Stomach (tissue), 9 donors: ENCODE results near the gene CMTM4. TPM values are rescaled to one million over a fixed set of nuclear protein-coding genes. Genes with fewer than 3 reads are reported as not detected.
"Not testable (repeated sequence)": the region's sequence is repeated elsewhere in the genome, so short reads cannot be mapped to it uniquely, and the experiment has no call there.

Experiments
- DNase-seq, 2 donors: peaks; one replicate each; pipeline versions ENCODE4 v3.0.0 to v3.0.0-alpha.2; 2013 to 2019
- H3K27ac ChIP-seq, 5 donors: fragments of 200-600 bp in 4 of 5; sonication (generic) in 4 of 5; one replicate each; pipeline ENCODE4 v1.5.1; 2013 to 2019; ENCODE audit warnings: mild to moderate bottlenecking in 1 of 5, moderate library complexity in 1 of 5
- H3K27me3 ChIP-seq, 3 donors: fragments of 200-600 bp; sonication (generic); one replicate each; pipeline ENCODE4 v1.5.1; 2017 to 2019; ENCODE audit warnings: mixed run types in 1 of 3
- H3K36me3 ChIP-seq, 4 donors: fragments of 200-600 bp; sonication (generic); 1 replicate in 3 of 4; 2 replicates in 1 of 4; pipeline ENCODE4 v1.5.1; 2016 to 2019
- H3K4me1 ChIP-seq, 4 donors: fragments of 200-600 bp; sonication (generic); one replicate each; pipeline ENCODE4 v1.5.1; 2016 to 2019
- H3K4me3 ChIP-seq, 4 donors: fragments of 200-600 bp; sonication (generic) in 3 of 4; one replicate each; pipeline ENCODE4 v1.5.1; 2016 to 2019; ENCODE audit warnings: mild to moderate bottlenecking in 1 of 4
- H3K9me3 ChIP-seq, 4 donors: fragments of 200-600 bp; sonication (generic); one replicate each; pipeline ENCODE4 v1.5.1; 2016 to 2019
- CTCF ChIP-seq, 7 experiments: fragments of 450-650 bp in 4 of 7; fragments of 200-600 bp in 3 of 7; sonication (generic) in 3 of 7; IDR thresholded peaks; one replicate each; pipeline ENCODE4 v1.5.1; 2016 to 2019; ENCODE audit warnings: antibody characterized with exemption in 7 of 7, control low read depth in 2 of 7, mild to moderate bottlenecking in 1 of 7
- EP300 ChIP-seq: sonication (generic); formaldehyde crosslinking; IDR thresholded peaks from one replicate; pipeline ENCODE4 v1.6.1; 2017; ENCODE audit warnings: antibody characterized with exemption
- POLR2A ChIP-seq, 4 donors: fragments of 450-650 bp; IDR thresholded peaks; one replicate each; pipeline ENCODE4 v1.6.1; 2016; ENCODE audit warnings: antibody characterized with exemption in 4 of 4, control low read depth in 2 of 4, mild to moderate bottlenecking in 1 of 4, moderate library complexity in 1 of 4
- POLR2AphosphoS5 ChIP-seq, 3 donors: sonication (generic); formaldehyde crosslinking; IDR thresholded peaks; one replicate each; pipeline ENCODE4 v1.6.1; 2016; ENCODE audit warnings: antibody characterized with exemption in 3 of 3
- WGBS, 5 donors: extraction: QIAGEN DNeasy Blood & Tissue Kit in 3 of 5; methylation state at CpG; one replicate each; pipeline versions ENCODE4 v1.1.5 to v1.1.7; 2013 to 2018; 5-methylcytosine and 5-hydroxymethylcytosine counted together
- intact Hi-C: fragments of 100-400 bp; cut with DNase I; formaldehyde crosslinking; loops from one replicate; pipeline ENCODE4 v1.15.1; 2023; ENCODE audit warnings: low total_unique reads
- polyA plus RNA-seq, 3 donors: library from polyadenylated mRNA; stranded (reverse); fragments of 200-250 nt; gene quantifications; one replicate each; pipeline ENCODE4 v1.2.3, GENCODE V29; 2013
- small RNA-seq, 4 donors: library from RNA; depleted of rRNA; stranded (forward); fragments of <200 nt; gene quantifications; one replicate each; pipeline ENCODE3, GENCODE V24; 2016
- total RNA-seq, 5 donors: library from RNA; depleted of rRNA; stranded (reverse); fragments of >200 nt; gene quantifications; one replicate each; pipeline versions ENCODE4 v1.1.0 to v1.2.3, GENCODE V29; 2014 to 2016
- donor health status: healthy with polysubstance abuse.
- donor health status: Bipolar disorder and iron deficiency.
- donor health status: healthy.

The CMTM4 gene
- total and polyA plus RNA-seq, 8 donors = 10.5 to 244 (median 42.1) TPM

- Histone ChIP-seq H3K27ac (no peak overlapping the region), H3K9me3 (no peaks in the 10 kb centered on the region), H3K4me1 (peaks cover 0 to 16% (median 0%) of the 10 kb centered on the region in 4 donors), H3K27me3 (no peaks in the 10 kb centered on the region), H3K4me3 (no peak overlapping the region), H3K36me3 (peaks cover 15 to 41% (median 33%) of the 10 kb centered on the region in 4 donors)
- WGBS, 5 donors = 84 to 96% (median 94%) methylated on average over 2 of the region's 2 CpGs
- no peak for TF ChIP-seq POLR2AphosphoS5 (IDR thresholded peaks at IDR 0.05)
- no peak for TF ChIP-seq EP300
- no peak for TF ChIP-seq CTCF (IDR thresholded peaks at IDR 0.05)
- no peak for TF ChIP-seq POLR2A (IDR thresholded peaks at IDR 0.05)
- intact Hi-C loops = no loop called here
- DNase-seq = no peak
Measured at GRCh38 chr16:66568355-66568754, 128.2 kb downstream of the CMTM4 start.

GRCh38 chr16:66567270-66567669 lies 129.3 kb downstream of the CMTM4 start:
- H3K9me3 ChIP-seq, H3K4me3 ChIP-seq, intact Hi-C loops, DNase-seq, H3K27ac ChIP-seq, H3K27me3 ChIP-seq: not testable (repeated sequence)
- WGBS, 5 donors = 91 to 100% (median 94%) methylated on average over 3 of the region's 3 CpGs
- Histone ChIP-seq H3K36me3 (peaks cover 15 to 49% (median 38%) of the 10 kb centered on the region in 4 donors), H3K4me1 (peaks cover 0 to 21% (median 0%) of the 10 kb centered on the region in 4 donors)

GRCh38 chr16:66566051-66566901 lies 130.3 kb downstream of the CMTM4 start, which contains the start of gene CMTM1:
Gene CMTM1, plus strand, starts transcription at chr16:66566439. Its CDS starts 75 bp downstream, at chr16:66566514.
- 92 to 98% (median 95%) methylated on average over 46 to 54 of the region's 54 CpGs for whole genome bisulfite sequencing, 5 donors
- Histone ChIP-seq H3K27ac (no peak within 1 kb of the TSS), H3K9me3 (no peaks in the 10 kb centered on the region), H3K4me1 (peaks cover 0 to 21% (median 0%) of the 10 kb centered on the region in 4 donors), H3K27me3 (no peaks in the 10 kb centered on the region), H3K36me3 (peaks cover 15 to 55% (median 46%) of the 10 kb centered on the region in 4 donors), H3K4me3 (no peak within 1 kb of the TSS)
- TF ChIP-seq POLR2AphosphoS5 (IDR thresholded peaks at IDR 0.05) = no peak
- no peak for TF ChIP-seq EP300
- no peak for TF ChIP-seq POLR2A (IDR thresholded peaks at IDR 0.05)
- no peak for TF ChIP-seq CTCF (IDR thresholded peaks at IDR 0.05)
- no peak for DNase-seq
- intact Hi-C loops = no loop called here

Small RNAs within 50 kb of the gene (small RNA-seq; reads per million reads assigned to genes)
- 0 reads per million in 4 donors for gene CKLF-CMTM1

Other genes starting within 250 kb of the CMTM4 start
- 10 to 100 TPM; 10.7 to 25.0 (median 22.0) TPM for gene TK2, start 146.6 kb downstream of the CMTM4 start, total RNA-seq
- gene TK2, start 146.6 kb downstream of the CMTM4 start, polyA plus RNA-seq = 10 to 100 TPM in 2 of 3 donors, 1 to 10 TPM in 1; 9.8 to 15.4 (median 14.4) TPM
- gene CKLF, start 144.2 kb downstream of the CMTM4 start, total RNA-seq = 10 to 100 TPM in 3 of 5 donors, 1 to 10 TPM in 1, not detected in 1; 4.1 to 35.7 (median 18.4) TPM
- gene CKLF, start 144.2 kb downstream of the CMTM4 start, polyA plus RNA-seq = 10 to 100 TPM; 21.8 to 35.1 (median 30.5) TPM
- not detected for gene CMTM1, start 130.3 kb downstream of the CMTM4 start, total RNA-seq
- gene CMTM1, start 130.3 kb downstream of the CMTM4 start, polyA plus RNA-seq = under 1 TPM in 1 of 3 donors, not detected in 2; 0.28 TPM
- gene CMTM2, start 117.3 kb downstream of the CMTM4 start, total RNA-seq = not detected
- under 1 TPM in 2 of 3 donors, not detected in 1; 0.48 to 0.50 TPM for gene CMTM2, start 117.3 kb downstream of the CMTM4 start, polyA plus RNA-seq
- 10 to 100 TPM in 1 of 5 donors, 1 to 10 TPM in 1, under 1 TPM in 1, not detected in 2; 0.87 to 10.3 (median 6.5) TPM for gene CMTM3, start 92.0 kb downstream of the CMTM4 start, total RNA-seq
- 10 to 100 TPM in 2 of 3 donors, 1 to 10 TPM in 1; 6.7 to 12.2 (median 11.9) TPM for gene CMTM3, start 92.0 kb downstream of the CMTM4 start, polyA plus RNA-seq
- 100 to 1,000 TPM in 4 of 5 donors, 10 to 100 TPM in 1; 53.1 to 264 (median 211) TPM for gene DYNC1LI2, start 54.9 kb upstream of the CMTM4 start, total RNA-seq
- gene DYNC1LI2, start 54.9 kb upstream of the CMTM4 start, polyA plus RNA-seq = 10 to 100 TPM; 34.5 to 67.4 (median 51.6) TPM
- gene TERB1, start 104.8 kb upstream of the CMTM4 start, total RNA-seq = not detected
- not detected for gene TERB1, start 104.8 kb upstream of the CMTM4 start, polyA plus RNA-seq
- 10 to 100 TPM in 4 of 5 donors, 1 to 10 TPM in 1; 4.5 to 72.1 (median 16.9) TPM for gene NAE1, start 134.2 kb upstream of the CMTM4 start, total RNA-seq
- 10 to 100 TPM; 25.6 to 40.8 (median 32.0) TPM for gene NAE1, start 134.2 kb upstream of the CMTM4 start, polyA plus RNA-seq
- gene CA7, start 147.7 kb upstream of the CMTM4 start, total RNA-seq = 10 to 100 TPM in 1 of 5 donors, under 1 TPM in 1, not detected in 3; 0.55 to 27.8 TPM
- under 1 TPM in 1 of 3 donors, not detected in 2; 0.10 TPM for gene CA7, start 147.7 kb upstream of the CMTM4 start, polyA plus RNA-seq
- gene PDP2, start 183.8 kb upstream of the CMTM4 start, total RNA-seq = 10 to 100 TPM in 1 of 5 donors, 1 to 10 TPM in 4; 4.9 to 96.9 (median 7.5) TPM
- 1 to 10 TPM; 1.6 to 2.1 (median 1.9) TPM for gene PDP2, start 183.8 kb upstream of the CMTM4 start, polyA plus RNA-seq
- 1 to 10 TPM in 1 of 5 donors, under 1 TPM in 1, not detected in 3; 0.14 to 1.1 TPM for gene CDH16, start 222.1 kb upstream of the CMTM4 start, total RNA-seq
- gene CDH16, start 222.1 kb upstream of the CMTM4 start, polyA plus RNA-seq = 1 to 10 TPM in 1 of 3 donors, not detected in 2; 2.3 TPM
- gene RRAD, start 228.8 kb upstream of the CMTM4 start, total RNA-seq = 10 to 100 TPM in 2 of 5 donors, 1 to 10 TPM in 3; 1.0 to 39.7 (median 3.6) TPM
- 10 to 100 TPM in 1 of 3 donors, 1 to 10 TPM in 2; 2.9 to 37.8 (median 3.4) TPM for gene RRAD, start 228.8 kb upstream of the CMTM4 start, polyA plus RNA-seq
- gene CIAO2B, start 237.7 kb upstream of the CMTM4 start, total RNA-seq = 10 to 100 TPM in 4 of 5 donors, 1 to 10 TPM in 1; 4.3 to 95.1 (median 43.2) TPM
- 100 to 1,000 TPM; 166 to 176 (median 171) TPM for gene CIAO2B, start 237.7 kb upstream of the CMTM4 start, polyA plus RNA-seq
- 100 to 1,000 TPM in 1 of 5 donors, 10 to 100 TPM in 4; 16.9 to 893 (median 47.4) TPM for gene CES2, start 238.8 kb upstream of the CMTM4 start, total RNA-seq
- gene CES2, start 238.8 kb upstream of the CMTM4 start, polyA plus RNA-seq = 10 to 100 TPM; 24.9 to 32.7 (median 26.1) TPM